Ishikawa (cell line): ENCODE data around the gene SYNDIG1.

Source experiments
- CREB1 ChIP-seq: IDR thresholded peaks from 2 replicates; pipeline ENCODE4 v1.6.1; 2012; ENCODE audit warnings: low read depth
- EGR1 ChIP-seq: IDR thresholded peaks from 2 replicates; pipeline ENCODE4 v1.6.1; 2012
- FOXM1 ChIP-seq: IDR thresholded peaks from 2 replicates; pipeline ENCODE4 v1.6.1; 2012; ENCODE audit warnings: low read depth, borderline replicate concordance
- RAD21 ChIP-seq: IDR thresholded peaks from 2 replicates; pipeline ENCODE4 v1.6.1; 2012; ENCODE audit warnings: low read depth
- REST ChIP-seq: IDR thresholded peaks from 2 replicates; pipeline ENCODE4 v1.6.1; 2012; ENCODE audit warnings: low read depth, mild to moderate bottlenecking

DNA sequence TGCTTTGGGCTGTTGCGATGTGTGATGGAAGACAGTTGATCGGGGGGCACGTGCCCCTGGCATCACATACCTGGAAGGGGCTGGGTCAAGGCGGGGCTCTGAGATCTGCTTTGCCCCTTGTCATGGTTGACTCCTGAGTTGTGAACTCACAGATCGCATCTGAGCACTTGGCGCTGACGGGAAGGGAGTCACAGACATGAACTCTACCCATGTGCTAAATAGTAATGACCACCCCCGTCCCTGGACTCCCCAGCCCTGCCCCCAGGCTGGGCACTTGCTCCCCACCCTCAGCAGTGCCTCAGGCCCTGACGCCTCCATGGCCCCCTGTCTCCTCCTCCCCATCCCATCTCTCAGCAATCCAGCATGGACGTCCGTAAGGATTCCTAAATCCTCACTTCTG, 107.0 kb downstream of the SYNDIG1 start:
- TF ChIP-seq EGR1, result no peak
- TF ChIP-seq REST, result no peak
- no peak for TF ChIP-seq RAD21
- TF ChIP-seq CREB1, result no peak
- no peak for TF ChIP-seq FOXM1
